ENCODE results near the gene C19orf81. TPM values are rescaled to one million over a fixed set of nuclear protein-coding genes. Genes with fewer than 3 reads are reported as not detected.

Gene C19orf81
- total and polyA plus RNA-seq, 3 experiments from 2014 or later = not detected

DNA sequence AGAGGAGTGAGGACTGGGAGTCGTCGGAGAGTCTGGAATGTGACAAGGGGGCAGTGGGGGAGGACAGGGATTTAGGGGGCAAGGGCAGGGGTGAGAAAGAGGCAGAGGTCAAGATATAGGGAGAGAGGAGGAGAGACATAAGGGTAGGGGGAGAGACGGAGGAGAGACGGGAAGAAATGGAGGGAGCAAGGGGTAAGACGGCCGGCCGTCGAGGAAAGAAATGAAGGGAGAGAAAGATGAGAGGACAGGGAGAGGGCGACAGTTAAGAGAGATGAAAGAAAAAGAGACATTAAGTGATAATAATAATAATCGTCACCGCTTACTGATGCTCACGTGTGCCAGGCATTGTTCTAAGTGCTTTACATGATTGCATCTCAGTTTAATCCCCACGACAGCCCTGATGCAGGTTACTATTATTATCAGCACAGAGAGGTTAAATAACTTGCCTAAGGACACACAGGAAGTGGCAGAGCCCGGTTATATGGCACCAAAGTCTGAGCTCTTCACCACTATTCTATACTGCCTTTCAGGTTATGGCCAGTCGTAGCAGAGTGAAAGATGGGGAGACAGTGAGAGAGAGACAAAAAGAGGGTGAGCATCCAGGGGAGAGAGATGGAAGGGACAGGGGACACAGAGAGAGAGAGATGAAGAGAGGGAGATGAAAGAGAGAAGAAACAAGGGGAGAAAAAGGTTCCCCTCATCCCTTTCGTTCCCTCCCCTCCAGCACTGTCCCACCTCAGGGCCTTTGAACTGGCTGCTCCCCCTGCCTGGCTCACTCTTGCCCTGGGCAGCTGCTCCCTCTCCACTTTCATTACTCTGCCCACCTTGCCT lies 13.6 kb downstream of the C19orf81 start:
- Mint-ChIP-seq H3K27me3 (peaks cover 37 to 47% of the 10 kb centered on the region in 2 donors), H3K36me3 (no peaks in the 10 kb centered on the region)

DNA sequence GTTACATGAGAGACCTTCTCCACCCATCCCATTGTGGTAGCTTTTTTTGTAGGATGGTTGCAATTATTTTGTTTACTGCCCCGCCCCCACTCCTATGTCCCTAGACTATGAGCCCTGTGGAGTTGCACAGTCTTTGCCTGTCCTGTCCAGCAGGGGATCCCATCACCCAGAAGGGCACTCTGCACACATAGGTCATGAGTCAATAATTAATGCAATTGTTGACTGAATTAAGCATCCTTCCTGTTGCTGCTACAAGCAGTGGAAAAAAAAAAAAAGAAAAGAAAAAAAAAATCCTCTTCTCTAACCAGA lies 14.2 kb downstream of the C19orf81 start:
- no peaks in the 10 kb centered on the region for H3K9me3 ChIP-seq (ENCODE audit: low read length)
- Mint-ChIP-seq H3K27me3 (peaks cover 31 to 41% of the 10 kb centered on the region in 2 donors), H3K4me3 (no peak overlapping the region), H3K9me3 (peaks cover 0 to 11% (median 4%) of the 10 kb centered on the region in 5 donors), H3K27ac (no peak overlapping the region), H3K36me3 (no peaks in the 10 kb centered on the region), H3K4me1 (peaks cover 2 to 3% (median 3%) of the 10 kb centered on the region in 3 donors)
- no peak for DNase-seq
- ChIA-PET CTCF (no interaction called here), POLR2A (no interaction called here)
- H3K4me3 ChIP-seq (ENCODE audit: low read length) = no peak overlapping the region
- no peak overlapping the region for H3K27ac ChIP-seq (ENCODE audit: low read depth, low read length)
- H3K27me3 ChIP-seq (ENCODE audit: insufficient read depth, low read length, poor library complexity, severe bottlenecking) = peaks cover 11% of the 10 kb centered on the region
- H3K36me3 ChIP-seq (ENCODE audit: insufficient read depth, low read length) = no peaks in the 10 kb centered on the region
- H3K4me1 ChIP-seq (ENCODE audit: insufficient read depth, low read length) = peaks cover 8% of the 10 kb centered on the region

More for the DNA sequence above, 13.6 kb downstream of the C19orf81 start:
- Mint-ChIP-seq H3K27ac (no peak overlapping the region), H3K4me1 (peaks cover 7 to 9% (median 8%) of the 10 kb centered on the region in 3 donors), H3K9me3 (peaks cover 0 to 17% (median 7%) of the 10 kb centered on the region in 5 donors), H3K4me3 (no peak overlapping the region)
- Histone ChIP-seq H3K27ac (ENCODE audit: low read depth, low read length) (no peak overlapping the region), H3K9me3 (ENCODE audit: low read length) (no peaks in the 10 kb centered on the region), H3K27me3 (ENCODE audit: insufficient read depth, low read length, poor library complexity, severe bottlenecking) (peaks cover 13% of the 10 kb centered on the region), H3K36me3 (ENCODE audit: insufficient read depth, low read length) (no peaks in the 10 kb centered on the region), H3K4me3 (ENCODE audit: low read length) (no peak overlapping the region), H3K4me1 (ENCODE audit: insufficient read depth, low read length) (peaks cover 10% of the 10 kb centered on the region)
- POLR2A ChIA-PET = no interaction called here
- CTCF ChIA-PET = no interaction called here
- no peak for DNase-seq

DNA sequence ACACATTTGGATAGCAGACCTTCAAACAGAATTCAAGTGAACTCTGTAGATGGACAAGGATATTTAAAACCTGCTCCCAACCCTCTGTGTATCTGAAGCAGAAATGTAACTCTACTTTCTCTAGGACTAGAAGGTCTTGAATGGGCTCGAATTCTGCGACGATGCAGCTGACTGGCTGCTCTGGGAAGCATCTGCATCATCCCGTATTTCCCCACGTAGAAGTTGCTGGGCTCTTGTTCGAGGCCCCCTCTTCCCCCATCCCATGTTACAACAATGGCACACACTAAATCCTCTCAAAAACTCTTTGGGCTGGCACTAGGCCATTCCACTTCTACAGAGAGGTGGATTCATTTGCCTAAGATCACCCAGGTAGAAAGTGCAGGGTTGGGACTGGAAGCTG lies 15.0 kb downstream of the C19orf81 start:
- Histone ChIP-seq H3K4me1 (ENCODE audit: insufficient read depth, low read length) (no peaks in the 10 kb centered on the region), H3K36me3 (ENCODE audit: insufficient read depth, low read length) (no peaks in the 10 kb centered on the region), H3K9me3 (ENCODE audit: low read length) (no peaks in the 10 kb centered on the region), H3K27ac (ENCODE audit: low read depth, low read length) (no peak overlapping the region), H3K27me3 (ENCODE audit: insufficient read depth, low read length, poor library complexity, severe bottlenecking) (peaks cover 7% of the 10 kb centered on the region), H3K4me3 (ENCODE audit: low read length) (no peak overlapping the region)
- Mint-ChIP-seq H3K27ac (no peak overlapping the region), H3K4me3 (no peak overlapping the region), H3K9me3 (peaks cover 0 to 10% (median 2%) of the 10 kb centered on the region in 5 donors), H3K27me3 (peaks cover 28 to 41% of the 10 kb centered on the region in 2 donors), H3K4me1 (peaks cover 0 to under 1% (median 0%) of the 10 kb centered on the region in 3 donors), H3K36me3 (no peaks in the 10 kb centered on the region)
- DNase-seq = no peak
- ChIA-PET POLR2A (no interaction called here), CTCF (no interaction called here)

DNA sequence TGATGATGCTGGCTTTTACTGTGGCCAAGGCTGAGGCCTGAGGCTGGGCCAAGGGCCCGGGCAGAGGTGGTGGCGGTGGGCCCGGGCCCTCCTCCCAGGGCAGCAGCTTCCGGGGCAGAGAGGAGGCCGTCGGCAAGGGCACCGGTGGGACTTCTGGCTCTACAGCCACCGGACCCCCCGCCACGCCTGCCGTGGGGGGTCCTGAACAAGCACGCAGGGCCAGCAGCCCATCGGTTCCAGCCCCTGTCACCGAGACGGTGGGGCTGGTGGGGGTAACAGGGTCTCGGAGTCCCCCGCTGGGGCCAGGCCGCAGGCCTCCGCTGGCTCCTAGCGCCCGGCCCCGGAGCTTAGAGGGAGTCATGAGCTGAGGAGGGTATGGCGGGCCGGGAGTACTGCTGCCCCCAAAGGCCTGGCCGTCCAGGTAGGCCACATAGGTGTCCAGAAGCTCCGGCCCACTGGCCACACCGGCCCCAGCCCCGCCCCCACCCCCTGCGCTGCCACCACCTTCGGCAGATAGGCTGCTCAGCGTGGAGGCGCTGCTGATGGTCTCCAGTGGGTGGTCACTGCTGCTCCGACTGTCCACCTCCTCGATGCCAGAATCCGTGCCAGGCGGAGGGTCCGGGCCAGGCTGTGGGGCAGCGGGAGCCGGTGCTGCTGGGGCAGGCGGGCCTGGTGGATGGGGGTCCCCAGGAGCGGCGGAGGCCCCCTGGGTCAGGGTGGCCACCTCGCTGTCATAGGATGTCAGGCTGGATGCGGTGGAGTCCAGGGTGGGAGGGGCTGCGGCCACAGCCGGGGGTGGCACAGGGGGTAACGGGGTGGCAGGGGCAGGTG lies 17.3 kb downstream of the C19orf81 start:
- ChIA-PET CTCF (no interaction called here), POLR2A (no interaction called here)
- H3K27me3 ChIP-seq (ENCODE audit: insufficient read depth, low read length, poor library complexity, severe bottlenecking) = peaks cover 13% of the 10 kb centered on the region
- H3K9me3 ChIP-seq (ENCODE audit: low read length) = no peaks in the 10 kb centered on the region
- Mint-ChIP-seq H3K9me3 (peaks cover 0 to 4% (median 0%) of the 10 kb centered on the region in 5 donors), H3K4me3 (no peak overlapping the region), H3K4me1 (no peaks in the 10 kb centered on the region), H3K27ac (no peak overlapping the region), H3K36me3 (no peaks in the 10 kb centered on the region), H3K27me3 (peaks cover 29 to 45% of the 10 kb centered on the region in 2 donors)
- no peak overlapping the region for H3K4me3 ChIP-seq (ENCODE audit: low read length)
- no peaks in the 10 kb centered on the region for H3K36me3 ChIP-seq (ENCODE audit: insufficient read depth, low read length)
- no peak overlapping the region for H3K27ac ChIP-seq (ENCODE audit: low read depth, low read length)
- H3K4me1 ChIP-seq (ENCODE audit: insufficient read depth, low read length) = no peaks in the 10 kb centered on the region
- no peak for DNase-seq

DNA sequence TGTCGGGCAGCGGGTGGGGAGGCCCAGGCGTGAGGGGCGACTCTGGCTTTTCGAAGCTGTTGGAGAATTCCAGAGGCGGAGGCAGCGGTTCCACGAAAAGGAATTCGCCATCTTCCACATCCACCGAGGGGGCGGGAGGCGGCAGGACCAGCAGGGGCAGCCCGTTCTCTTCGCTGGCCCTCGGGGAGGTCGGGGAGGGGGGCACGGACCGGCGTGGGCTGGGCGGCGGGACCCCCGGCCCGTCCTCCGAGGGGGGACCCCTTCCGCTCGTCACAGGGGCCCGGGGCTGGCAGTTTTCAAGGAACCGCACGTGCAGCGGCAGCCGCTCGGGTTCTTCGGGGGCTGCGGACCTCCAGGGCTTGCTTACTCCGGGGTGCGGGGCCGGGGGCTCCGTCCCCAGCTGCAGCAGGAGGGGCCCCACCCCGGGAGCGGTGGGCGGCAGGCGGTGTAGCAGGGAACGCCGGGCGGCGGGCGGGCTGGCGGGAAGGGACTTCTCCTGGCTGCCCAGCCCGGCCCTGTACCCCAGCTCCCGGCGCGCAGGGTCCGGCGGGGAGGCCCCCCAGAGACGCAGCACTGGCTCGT lies 18.0 kb downstream of the C19orf81 start:
- Histone ChIP-seq H3K9me3 (ENCODE audit: low read length) (no peaks in the 10 kb centered on the region), H3K4me1 (ENCODE audit: insufficient read depth, low read length) (no peaks in the 10 kb centered on the region), H3K4me3 (ENCODE audit: low read length) (no peak overlapping the region), H3K36me3 (ENCODE audit: insufficient read depth, low read length) (no peaks in the 10 kb centered on the region), H3K27me3 (ENCODE audit: insufficient read depth, low read length, poor library complexity, severe bottlenecking) (peaks cover 13% of the 10 kb centered on the region), H3K27ac (ENCODE audit: low read depth, low read length) (no peak overlapping the region)
- Mint-ChIP-seq H3K27me3 (peaks cover 25 to 45% of the 10 kb centered on the region in 2 donors), H3K36me3 (no peaks in the 10 kb centered on the region), H3K9me3 (peaks cover 0 to 4% (median 0%) of the 10 kb centered on the region in 5 donors), H3K4me1 (no peaks in the 10 kb centered on the region), H3K27ac (no peak overlapping the region), H3K4me3 (no peak overlapping the region)
- no peak for DNase-seq
- ChIA-PET CTCF (no interaction called here), POLR2A (no interaction called here)

DNA sequence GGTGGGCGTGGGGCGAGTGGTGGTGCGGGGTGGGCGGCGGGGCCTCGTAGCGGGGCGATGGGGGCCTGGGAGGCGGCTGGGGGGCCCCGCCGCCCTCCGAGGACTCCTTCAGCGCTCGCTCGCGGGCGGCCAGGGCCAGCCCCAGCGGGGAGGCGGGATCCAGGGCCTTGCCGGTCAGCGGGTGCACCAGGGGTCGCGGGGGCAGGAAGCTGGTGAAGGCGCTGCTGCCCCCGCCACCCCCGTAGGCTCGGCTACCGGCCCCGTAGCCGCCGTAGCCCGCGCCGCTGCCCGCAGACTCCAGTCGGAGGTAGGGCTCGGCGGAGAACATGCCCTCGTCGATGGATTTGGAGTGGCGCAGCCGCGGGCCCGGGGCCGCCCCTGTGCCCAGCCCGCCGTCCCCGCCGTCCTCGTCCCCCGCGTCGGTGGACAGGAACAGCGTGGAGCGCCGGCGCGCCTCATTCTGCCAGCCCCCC lies 18.6 kb downstream of the C19orf81 start:
- Mint-ChIP-seq H3K4me1 (no peaks in the 10 kb centered on the region), H3K9me3 (peaks cover 0 to 4% (median 0%) of the 10 kb centered on the region in 5 donors), H3K27me3 (peaks cover 25 to 46% of the 10 kb centered on the region in 2 donors), H3K27ac (no peak overlapping the region), H3K4me3 (no peak overlapping the region), H3K36me3 (no peaks in the 10 kb centered on the region)
- Histone ChIP-seq H3K4me1 (ENCODE audit: insufficient read depth, low read length) (no peaks in the 10 kb centered on the region), H3K4me3 (ENCODE audit: low read length) (no peak overlapping the region), H3K36me3 (ENCODE audit: insufficient read depth, low read length) (no peaks in the 10 kb centered on the region), H3K27me3 (ENCODE audit: insufficient read depth, low read length, poor library complexity, severe bottlenecking) (peaks cover 13% of the 10 kb centered on the region), H3K9me3 (ENCODE audit: low read length) (no peaks in the 10 kb centered on the region), H3K27ac (ENCODE audit: low read depth, low read length) (no peak overlapping the region)
- POLR2A ChIA-PET = no interaction called here
- DNase-seq = no peak
- CTCF ChIA-PET = no interaction called here

DNA sequence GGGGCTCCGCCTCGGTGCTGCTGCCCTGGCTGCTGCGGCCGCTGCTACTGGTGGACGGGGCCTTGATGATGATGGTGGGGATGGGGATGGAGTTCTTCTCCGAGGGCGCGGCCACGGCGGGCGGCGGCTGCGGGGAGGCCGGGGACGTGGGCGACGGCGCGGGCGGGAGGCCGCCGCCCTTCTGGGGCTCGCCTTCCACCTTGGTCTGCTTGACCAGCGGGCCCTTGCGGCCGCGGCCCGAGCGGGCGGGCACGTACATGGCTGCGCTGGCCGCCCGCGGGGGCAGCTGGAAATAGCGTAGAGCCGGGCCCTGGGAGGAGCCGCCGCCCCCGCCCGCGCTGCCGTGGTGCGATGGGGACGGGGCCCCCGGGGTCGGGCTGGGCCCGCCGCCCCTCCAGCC lies 19.2 kb downstream of the C19orf81 start:
- POLR2A ChIA-PET = no interaction called here
- Histone ChIP-seq H3K27me3 (ENCODE audit: insufficient read depth, low read length, poor library complexity, severe bottlenecking) (peaks cover 13% of the 10 kb centered on the region), H3K4me1 (ENCODE audit: insufficient read depth, low read length) (no peaks in the 10 kb centered on the region), H3K27ac (ENCODE audit: low read depth, low read length) (no peak overlapping the region), H3K4me3 (ENCODE audit: low read length) (no peak overlapping the region), H3K36me3 (ENCODE audit: insufficient read depth, low read length) (no peaks in the 10 kb centered on the region), H3K9me3 (ENCODE audit: low read length) (no peaks in the 10 kb centered on the region)
- H3K4me3 Mint-ChIP-seq = no peak overlapping the region
- H3K4me1 Mint-ChIP-seq = no peaks in the 10 kb centered on the region
- no peaks in the 10 kb centered on the region for H3K36me3 Mint-ChIP-seq
- peaks cover 25 to 46% of the 10 kb centered on the region in 2 donors for H3K27me3 Mint-ChIP-seq
- CTCF ChIA-PET = no interaction called here
- DNase-seq = no peak
- peaks cover 0 to 1% (median 0%) of the 10 kb centered on the region in 5 donors for H3K9me3 Mint-ChIP-seq
- H3K27ac Mint-ChIP-seq = no peak overlapping the region

DNA sequence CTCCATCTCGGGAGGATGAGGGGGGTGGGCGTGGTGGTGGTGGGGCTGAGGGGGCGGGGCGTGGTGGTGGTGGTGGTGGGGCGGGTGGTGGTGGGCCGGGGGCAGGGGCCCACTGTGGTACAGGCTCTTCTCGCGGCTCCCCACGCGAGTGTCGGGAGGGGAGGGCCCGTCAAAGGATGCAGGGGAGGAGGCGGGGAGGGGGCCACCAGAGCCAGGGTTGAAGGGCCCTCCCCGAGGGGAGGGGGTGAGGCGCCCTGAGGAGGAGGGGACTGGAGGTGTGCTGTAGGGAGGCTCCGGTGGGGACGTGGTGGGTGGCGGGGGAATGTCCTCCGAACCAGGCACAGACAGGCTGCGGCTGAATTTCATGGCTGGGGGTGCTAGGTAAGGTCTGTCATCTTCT lies 19.6 kb downstream of the C19orf81 start:
- H3K36me3 Mint-ChIP-seq = no peaks in the 10 kb centered on the region
- Histone ChIP-seq H3K4me1 (ENCODE audit: insufficient read depth, low read length) (no peaks in the 10 kb centered on the region), H3K4me3 (ENCODE audit: low read length) (no peak overlapping the region), H3K27me3 (ENCODE audit: insufficient read depth, low read length, poor library complexity, severe bottlenecking) (peaks cover 13% of the 10 kb centered on the region), H3K9me3 (ENCODE audit: low read length) (no peaks in the 10 kb centered on the region), H3K36me3 (ENCODE audit: insufficient read depth, low read length) (no peaks in the 10 kb centered on the region), H3K27ac (ENCODE audit: low read depth, low read length) (no peak overlapping the region)
- H3K27ac Mint-ChIP-seq = no peak overlapping the region
- DNase-seq = no peak
- ChIA-PET CTCF (interaction anchor here (0.9 kb wide), 1 partner anchor 1447 kb away, joined by 3 read pairs; no protein-coding TSS in a partner anchor), POLR2A (no interaction called here)
- H3K4me3 Mint-ChIP-seq = no peak overlapping the region
- H3K9me3 Mint-ChIP-seq = peaks cover 0 to 2% (median 0%) of the 10 kb centered on the region in 5 donors
- H3K27me3 Mint-ChIP-seq = peaks cover 23 to 46% of the 10 kb centered on the region in 2 donors
- no peaks in the 10 kb centered on the region for H3K4me1 Mint-ChIP-seq
